Measurements from ENCODE around the gene HMGB2.
A peak's percentile ranks its signal among the peaks of the same experiment; 100 is the strongest.

HMGB2 gene

GRCh38 chr4:173337463-173337862, 3.3 kb upstream of the HMGB2 start:
- no peak overlapping the region for H3K27ac ChIP-seq (replicated peaks; ENCODE audit: low read length)
- H3K9me3 ChIP-seq (replicated peaks in 1 of 2; ENCODE audit: control insufficient read depth in 2 of 2, insufficient read depth in 1 of 2, low read depth in 1 of 2, low read length in 2 of 2) = no peaks in the 10 kb centered on the region
- H2BK12ac ChIP-seq (ENCODE audit: low read length) = no peak overlapping the region
- H3K27me3 ChIP-seq (ENCODE audit: control insufficient read depth in 3 of 3, insufficient read depth in 3 of 3, low read depth in 1 of 3, low read length in 3 of 3) = no peaks in the 10 kb centered on the region
- H2AFZ ChIP-seq (ENCODE audit: low read length) = no peak overlapping the region
- peaks cover 2 to 11% of the 10 kb centered on the region in 2 donors for H3K36me3 ChIP-seq (replicated peaks in 1 of 2; ENCODE audit: control insufficient read depth in 2 of 2, insufficient read depth in 2 of 2, low read length in 2 of 2)
- H3K18ac ChIP-seq (ENCODE audit: low read length) = no peak overlapping the region
- H2BK15ac ChIP-seq (ENCODE audit: low read length) = no peak overlapping the region
- no peak overlapping the region for H3K4me2 ChIP-seq (ENCODE audit: insufficient read depth, low read length, poor library complexity, severe bottlenecking)
- no peak overlapping the region for H2BK5ac ChIP-seq (ENCODE audit: low read length)
- H2AK5ac ChIP-seq (ENCODE audit: low read depth, low read length) = no peak overlapping the region
- no peak overlapping the region for H3K23ac ChIP-seq (ENCODE audit: low read depth, low read length, poor library complexity)
- DNase-seq (ENCODE audit: low spot score) = no peak
- no peak overlapping the region for H3K4me3 ChIP-seq (ENCODE audit: low read length in 2 of 2)
- H3K14ac ChIP-seq (ENCODE audit: low read length) = no peak overlapping the region
- no peak overlapping the region for H4K91ac ChIP-seq (ENCODE audit: low read depth, low read length, poor library complexity)
- no CpG with 5 or more reads among the region's 2 CpGs for WGBS, 2 donors (ENCODE audit: extremely low coverage in 2 of 2, insufficient read length in 2 of 2, insufficient replicate concordance in 1 of 2)
- no peak overlapping the region for H3K9ac ChIP-seq (ENCODE audit: low read depth, low read length, poor library complexity)
- no peaks in the 10 kb centered on the region for H3K79me1 ChIP-seq (ENCODE audit: low read depth, low read length)
- H3K4me1 ChIP-seq (ENCODE audit: control insufficient read depth in 2 of 2, insufficient read depth in 1 of 2, low read depth in 1 of 2, low read length in 2 of 2) = peaks cover 0 to 6% of the 10 kb centered on the region in 2 donors
- H3K4ac ChIP-seq (ENCODE audit: low read length) = no peak overlapping the region
- no peak overlapping the region for H4K8ac ChIP-seq (ENCODE audit: low read depth, low read length)
- H2BK120ac ChIP-seq (ENCODE audit: low read depth, low read length) = no peak overlapping the region

- Histone ChIP-seq H2AFZ (ENCODE audit: low read length) (peak overlapping the region; percentile 90), H3K4me2 (ENCODE audit: insufficient read depth, low read length, poor library complexity, severe bottlenecking) (peak overlapping the region; percentile 86), H3K4me1 (ENCODE audit: control insufficient read depth in 2 of 2, insufficient read depth in 1 of 2, low read depth in 1 of 2, low read length in 2 of 2) (peaks cover 0 to 3% of the 10 kb centered on the region in 2 donors), H3K9me3 (replicated peaks in 1 of 2; ENCODE audit: control insufficient read depth in 2 of 2, insufficient read depth in 1 of 2, low read depth in 1 of 2, low read length in 2 of 2) (no peaks in the 10 kb centered on the region), H3K9ac (ENCODE audit: low read depth, low read length, poor library complexity) (peak overlapping the region; percentile 86), H3K18ac (ENCODE audit: low read length) (peak overlapping the region; percentile 99), H3K23ac (ENCODE audit: low read depth, low read length, poor library complexity) (no peak overlapping the region), H3K4ac (ENCODE audit: low read length) (peak overlapping the region; percentile 84), H4K91ac (ENCODE audit: low read depth, low read length, poor library complexity) (peak overlapping the region; percentile 72), H3K27me3 (ENCODE audit: control insufficient read depth in 3 of 3, insufficient read depth in 3 of 3, low read depth in 1 of 3, low read length in 3 of 3) (no peaks in the 10 kb centered on the region), H2BK5ac (ENCODE audit: low read length) (peak overlapping the region; percentile 93), H3K79me1 (ENCODE audit: low read depth, low read length) (no peaks in the 10 kb centered on the region), H3K36me3 (replicated peaks in 1 of 2; ENCODE audit: control insufficient read depth in 2 of 2, insufficient read depth in 2 of 2, low read length in 2 of 2) (peaks cover 6 to 34% of the 10 kb centered on the region in 2 donors), H2BK120ac (ENCODE audit: low read depth, low read length) (no peak overlapping the region), H3K27ac (replicated peaks; ENCODE audit: low read length) (peak overlapping the region; percentile 98), H2AK5ac (ENCODE audit: low read depth, low read length) (peak overlapping the region; percentile 8), H3K4me3 (ENCODE audit: low read length in 2 of 2) (peak overlapping the region; percentile 90 to 97), H2BK12ac (ENCODE audit: low read length) (no peak overlapping the region), H2BK15ac (ENCODE audit: low read length) (peak overlapping the region; percentile 40), H3K14ac (ENCODE audit: low read length) (no peak overlapping the region), H4K8ac (ENCODE audit: low read depth, low read length) (peak overlapping the region; percentile 86)
- no CpG with 5 or more reads among the region's 52 CpGs for WGBS, 2 donors (ENCODE audit: extremely low coverage in 2 of 2, insufficient read length in 2 of 2, insufficient replicate concordance in 1 of 2)
- DNase-seq (ENCODE audit: low spot score) = peak; percentile 92
These were observed 964 bp upstream of the HMGB2 start for GRCh38 chr4:173334891-173335752.

GRCh38 chr4:173333658-173334084, 487 bp downstream of the HMGB2 start:
- H3K4me1 ChIP-seq (ENCODE audit: control insufficient read depth in 2 of 2, insufficient read depth in 1 of 2, low read depth in 1 of 2, low read length in 2 of 2) = peaks cover 0 to 3% of the 10 kb centered on the region in 2 donors
- peak overlapping the region; percentile 63 for H3K4me2 ChIP-seq (ENCODE audit: insufficient read depth, low read length, poor library complexity, severe bottlenecking)
- H2AK5ac ChIP-seq (ENCODE audit: low read depth, low read length) = peak overlapping the region; percentile 95
- WGBS, 2 donors (ENCODE audit: extremely low coverage in 2 of 2, insufficient read length in 2 of 2, insufficient replicate concordance in 1 of 2) = no CpG with 5 or more reads among the region's 53 CpGs
- H3K9me3 ChIP-seq (replicated peaks in 1 of 2; ENCODE audit: control insufficient read depth in 2 of 2, insufficient read depth in 1 of 2, low read depth in 1 of 2, low read length in 2 of 2) = no peaks in the 10 kb centered on the region
- H4K8ac ChIP-seq (ENCODE audit: low read depth, low read length) = peak overlapping the region; percentile 5
- peak overlapping the region; percentile 12 for H4K91ac ChIP-seq (ENCODE audit: low read depth, low read length, poor library complexity)
- H3K18ac ChIP-seq (ENCODE audit: low read length) = peak overlapping the region; percentile 100
- H2BK15ac ChIP-seq (ENCODE audit: low read length) = peak overlapping the region; percentile 23
- peak overlapping the region; percentile 56 for H2AFZ ChIP-seq (ENCODE audit: low read length)
- no peak overlapping the region for H2BK120ac ChIP-seq (ENCODE audit: low read depth, low read length)
- H3K9ac ChIP-seq (ENCODE audit: low read depth, low read length, poor library complexity) = peak overlapping the region; percentile 88
- peak overlapping the region; percentile 97 to 99 for H3K4me3 ChIP-seq (ENCODE audit: low read length in 2 of 2)
- H3K36me3 ChIP-seq (replicated peaks in 1 of 2; ENCODE audit: control insufficient read depth in 2 of 2, insufficient read depth in 2 of 2, low read length in 2 of 2) = peaks cover 6 to 49% of the 10 kb centered on the region in 2 donors
- DNase-seq (ENCODE audit: low spot score) = peak; percentile 41
- peak overlapping the region; percentile 97 for H3K14ac ChIP-seq (ENCODE audit: low read length)
- peak overlapping the region; percentile 76 for H2BK5ac ChIP-seq (ENCODE audit: low read length)
- no peaks in the 10 kb centered on the region for H3K79me1 ChIP-seq (ENCODE audit: low read depth, low read length)
- no peaks in the 10 kb centered on the region for H3K27me3 ChIP-seq (ENCODE audit: control insufficient read depth in 3 of 3, insufficient read depth in 3 of 3, low read depth in 1 of 3, low read length in 3 of 3)
- H3K23ac ChIP-seq (ENCODE audit: low read depth, low read length, poor library complexity) = peak overlapping the region; percentile 99
- H3K4ac ChIP-seq (ENCODE audit: low read length) = peak overlapping the region; percentile 27
- H2BK12ac ChIP-seq (ENCODE audit: low read length) = no peak overlapping the region
- peak overlapping the region; percentile 96 for H3K27ac ChIP-seq (replicated peaks; ENCODE audit: low read length)

GRCh38 chr4:173332963-173333657, 1.0 kb downstream of the HMGB2 start:
- Histone ChIP-seq H2AK5ac (ENCODE audit: low read depth, low read length) (no peak overlapping the region), H2BK120ac (ENCODE audit: low read depth, low read length) (no peak overlapping the region), H4K91ac (ENCODE audit: low read depth, low read length, poor library complexity) (no peak overlapping the region), H3K27me3 (ENCODE audit: control insufficient read depth in 3 of 3, insufficient read depth in 3 of 3, low read depth in 1 of 3, low read length in 3 of 3) (no peaks in the 10 kb centered on the region), H3K4me1 (ENCODE audit: control insufficient read depth in 2 of 2, insufficient read depth in 1 of 2, low read depth in 1 of 2, low read length in 2 of 2) (peaks cover 0 to 3% of the 10 kb centered on the region in 2 donors), H3K36me3 (replicated peaks in 1 of 2; ENCODE audit: control insufficient read depth in 2 of 2, insufficient read depth in 2 of 2, low read length in 2 of 2) (peaks cover 7 to 54% of the 10 kb centered on the region in 2 donors), H4K8ac (ENCODE audit: low read depth, low read length) (no peak overlapping the region), H3K27ac (replicated peaks; ENCODE audit: low read length) (no peak overlapping the region), H3K4me2 (ENCODE audit: insufficient read depth, low read length, poor library complexity, severe bottlenecking) (peak overlapping the region; percentile 63), H3K79me1 (ENCODE audit: low read depth, low read length) (no peaks in the 10 kb centered on the region), H3K4ac (ENCODE audit: low read length) (no peak overlapping the region), H2BK5ac (ENCODE audit: low read length) (peak overlapping the region; percentile 76), H3K23ac (ENCODE audit: low read depth, low read length, poor library complexity) (no peak overlapping the region), H3K9ac (ENCODE audit: low read depth, low read length, poor library complexity) (peak overlapping the region; percentile 18), H3K18ac (ENCODE audit: low read length) (peak overlapping the region; percentile 93), H2AFZ (ENCODE audit: low read length) (no peak overlapping the region), H3K4me3 (ENCODE audit: low read length in 2 of 2) (peak overlapping the region; percentile 97 to 99), H2BK15ac (ENCODE audit: low read length) (no peak overlapping the region), H3K9me3 (replicated peaks in 1 of 2; ENCODE audit: control insufficient read depth in 2 of 2, insufficient read depth in 1 of 2, low read depth in 1 of 2, low read length in 2 of 2) (no peaks in the 10 kb centered on the region), H3K14ac (ENCODE audit: low read length) (no peak overlapping the region), H2BK12ac (ENCODE audit: low read length) (no peak overlapping the region)
- DNase-seq (ENCODE audit: low spot score) = no peak
- WGBS, 2 donors (ENCODE audit: extremely low coverage in 2 of 2, insufficient read length in 2 of 2, insufficient replicate concordance in 1 of 2) = no CpG with 5 or more reads among the region's 21 CpGs

Data from neuronal stem cell (in vitro differentiated cells).